ENCODE measurements around the gene IQCN.

Gene IQCN

DNA sequence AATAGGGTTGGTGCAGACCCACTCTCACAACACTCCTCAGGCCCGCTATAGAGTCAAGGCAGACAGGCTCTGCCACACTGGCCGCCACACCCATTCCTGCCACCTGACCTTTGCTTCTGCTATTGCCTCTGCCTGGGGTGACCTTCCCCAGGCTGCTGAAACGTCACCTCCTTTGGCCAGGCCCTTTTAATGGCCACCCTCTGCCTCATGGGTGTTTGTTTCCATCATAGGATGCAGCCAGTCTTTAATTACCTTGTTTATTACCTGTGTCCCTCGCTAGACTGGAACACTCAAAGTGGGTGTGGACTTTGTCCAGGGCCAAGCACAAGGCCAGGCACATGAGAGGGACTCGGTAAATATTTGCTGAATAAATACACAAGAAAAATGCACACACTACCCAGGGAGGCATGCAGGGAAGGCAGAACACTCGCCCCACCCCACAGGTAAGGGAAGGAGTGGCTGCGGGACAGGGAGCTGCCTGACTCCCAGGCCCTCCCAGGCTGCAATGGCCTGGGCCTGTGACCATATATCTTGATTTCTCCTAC is 45.4 kb upstream of the IQCN start:
- no peak overlapping the region for H3K4me3 ChIP-seq (ENCODE audit: low read depth, low read length)
- TF ChIP-seq, protein P1, sequence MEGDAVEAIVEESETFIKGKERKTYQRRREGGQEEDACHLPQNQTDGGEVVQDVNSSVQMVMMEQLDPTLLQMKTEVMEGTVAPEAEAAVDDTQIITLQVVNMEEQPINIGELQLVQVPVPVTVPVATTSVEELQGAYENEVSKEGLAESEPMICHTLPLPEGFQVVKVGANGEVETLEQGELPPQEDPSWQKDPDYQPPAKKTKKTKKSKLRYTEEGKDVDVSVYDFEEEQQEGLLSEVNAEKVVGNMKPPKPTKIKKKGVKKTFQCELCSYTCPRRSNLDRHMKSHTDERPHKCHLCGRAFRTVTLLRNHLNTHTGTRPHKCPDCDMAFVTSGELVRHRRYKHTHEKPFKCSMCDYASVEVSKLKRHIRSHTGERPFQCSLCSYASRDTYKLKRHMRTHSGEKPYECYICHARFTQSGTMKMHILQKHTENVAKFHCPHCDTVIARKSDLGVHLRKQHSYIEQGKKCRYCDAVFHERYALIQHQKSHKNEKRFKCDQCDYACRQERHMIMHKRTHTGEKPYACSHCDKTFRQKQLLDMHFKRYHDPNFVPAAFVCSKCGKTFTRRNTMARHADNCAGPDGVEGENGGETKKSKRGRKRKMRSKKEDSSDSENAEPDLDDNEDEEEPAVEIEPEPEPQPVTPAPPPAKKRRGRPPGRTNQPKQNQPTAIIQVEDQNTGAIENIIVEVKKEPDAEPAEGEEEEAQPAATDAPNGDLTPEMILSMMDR (IDR thresholded peaks at IDR 0.05; ENCODE audit: low read depth, low read length), result no peak

GRCh38 chr19:18317961-18318800 is 43.9 kb upstream of the IQCN start:
- H3K4me3 ChIP-seq (ENCODE audit: low read depth, low read length), result no peak overlapping the region
- TF ChIP-seq, protein P1 (IDR thresholded peaks at IDR 0.05; ENCODE audit: low read depth, low read length), result no peak

DNA sequence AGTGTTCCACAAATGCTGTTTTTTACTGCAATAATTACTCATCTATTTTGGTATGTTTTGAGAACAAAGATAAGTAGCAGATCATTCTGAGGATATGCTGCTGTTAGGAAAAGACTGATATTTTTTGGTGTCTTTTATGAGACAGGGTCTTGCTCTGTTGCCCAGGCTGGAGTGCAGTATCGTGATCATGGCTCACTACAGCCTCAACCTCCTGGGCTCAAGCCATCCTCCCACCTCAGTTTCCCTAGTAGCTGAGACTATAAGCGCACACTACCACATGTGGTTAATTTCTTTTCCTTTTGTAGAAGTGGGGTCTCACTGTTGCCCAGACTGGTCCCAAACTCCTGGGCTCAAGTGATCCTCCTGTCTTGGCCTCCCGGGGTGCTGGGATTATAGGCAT is 39.1 kb upstream of the IQCN start:
- H3K4me3 ChIP-seq (ENCODE audit: low read depth, low read length), result no peak overlapping the region
- TF ChIP-seq, protein P1 (IDR thresholded peaks at IDR 0.05; ENCODE audit: low read depth, low read length), result no peak

DNA sequence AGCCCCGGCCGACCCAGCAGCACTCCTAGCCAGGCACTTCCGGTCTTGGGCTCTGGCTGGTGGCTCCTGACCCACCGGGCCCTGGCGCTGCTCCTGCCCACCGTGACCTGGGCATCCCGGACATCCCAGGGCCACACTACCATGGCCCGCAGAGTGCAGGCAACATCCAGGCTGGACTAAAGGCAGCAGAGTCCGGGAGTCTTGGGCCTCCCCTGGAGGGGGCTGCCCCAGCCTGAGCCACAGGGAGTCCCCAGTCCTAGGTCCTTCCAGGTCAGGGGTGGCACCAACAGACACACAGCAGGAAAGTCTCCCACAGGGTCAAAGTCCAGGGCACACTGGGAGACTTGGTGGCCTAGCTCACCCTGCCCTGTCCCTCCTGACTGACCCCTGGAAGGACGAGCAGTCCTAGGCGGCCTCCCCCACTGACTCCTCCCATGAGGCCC is 37.9 kb upstream of the IQCN start:
- no peak overlapping the region for H3K4me3 ChIP-seq (ENCODE audit: low read depth, low read length)
- TF ChIP-seq, protein P1 (IDR thresholded peaks at IDR 0.05; ENCODE audit: low read depth, low read length), result no peak

DNA sequence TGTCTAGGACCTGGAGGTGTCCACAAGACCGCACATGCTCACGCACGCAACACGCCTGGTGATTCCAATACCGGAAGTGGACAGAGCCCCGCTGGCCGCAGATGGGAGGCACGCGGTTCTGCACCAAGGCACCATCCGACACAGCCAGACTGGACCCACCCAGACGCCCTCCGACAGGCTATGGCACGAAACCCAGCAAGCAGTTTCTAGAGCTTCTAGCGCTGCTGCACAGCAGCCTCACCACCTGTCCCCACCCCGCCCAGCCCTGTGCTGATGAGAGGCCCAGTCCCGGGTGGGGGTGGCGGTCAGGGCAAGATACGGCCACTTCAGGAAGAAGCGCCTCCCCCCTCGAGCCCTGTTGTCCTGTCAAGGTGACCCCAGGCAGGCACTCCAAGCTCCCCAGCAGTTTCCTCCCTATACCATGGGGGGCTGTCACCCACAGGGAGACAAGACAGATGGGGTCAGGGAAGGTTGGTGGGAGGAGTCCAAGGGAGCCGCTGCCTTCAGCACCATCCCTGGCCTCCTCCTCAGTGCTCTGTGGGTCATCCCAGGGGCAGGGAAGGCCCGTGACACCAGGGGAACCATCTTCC is 37.3 kb upstream of the IQCN start:
- TF ChIP-seq, protein P1 (IDR thresholded peaks at IDR 0.05; ENCODE audit: low read depth, low read length), result no peak

DNA sequence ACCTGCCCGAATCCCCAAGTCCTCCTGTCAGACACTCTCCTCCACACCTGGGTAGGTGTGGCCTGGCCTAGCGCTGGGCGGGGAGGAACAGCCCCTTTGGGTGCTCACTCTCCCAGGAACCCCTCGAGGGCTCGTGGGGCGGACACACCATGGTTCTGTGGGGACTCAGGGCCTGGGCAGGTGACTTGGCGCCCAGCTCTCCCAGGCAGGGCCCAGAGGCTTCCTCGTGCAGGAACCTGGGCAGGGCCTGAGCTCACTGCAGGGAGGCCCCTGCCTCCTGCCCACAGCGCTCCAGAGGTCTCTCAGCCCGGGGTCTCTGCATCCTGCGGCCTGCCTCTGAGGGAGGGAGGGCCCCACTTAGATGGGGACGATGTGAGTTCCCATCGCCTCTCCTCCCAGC is 36.7 kb upstream of the IQCN start:
- TF ChIP-seq, protein P1 (IDR thresholded peaks at IDR 0.05; ENCODE audit: low read depth, low read length), result no peak
- H3K4me3 ChIP-seq (ENCODE audit: low read depth, low read length), result no peak overlapping the region

More for the DNA sequence above, 37.3 kb upstream of the IQCN start:
- H3K4me3 ChIP-seq (ENCODE audit: low read depth, low read length), result no peak overlapping the region
